NT2/D1 (cell line): ENCODE data around the gene ACIN1.

ENCODE experiments used
- DNase-seq: peaks from one replicate; pipeline ENCODE4 v3.0.0-alpha.2; 2011; ENCODE audit warnings: low read depth, low spot score
- H3K27me3 ChIP-seq: 2 replicates; pipeline ENCODE4 v1.6.0; 2011; ENCODE audit warnings: mild to moderate bottlenecking; ENCODE audit not compliant: insufficient read length, insufficient read depth
- H3K36me3 ChIP-seq: 2 replicates; pipeline ENCODE4 v1.6.1; 2011; ENCODE audit warnings: mild to moderate bottlenecking, low read length, mixed read lengths; ENCODE audit not compliant: insufficient read depth, insufficient read length
- H3K4me1 ChIP-seq: 2 replicates; pipeline ENCODE4 v1.5.1; 2011; ENCODE audit not compliant: insufficient read depth, insufficient read length
- H3K4me3 ChIP-seq: 2 replicates; pipeline ENCODE4 v1.5.1; 2011; ENCODE audit warnings: low read depth; ENCODE audit not compliant: insufficient read length
- H3K9ac ChIP-seq: 2 replicates; pipeline ENCODE4 v1.6.0; 2011; ENCODE audit warnings: low read depth; ENCODE audit not compliant: insufficient read length
- H3K9me3 ChIP-seq: 2 replicates; pipeline ENCODE4 v1.5.1; 2011; ENCODE audit warnings: mild to moderate bottlenecking, low read length; ENCODE audit not compliant: insufficient read depth
- SUZ12 ChIP-seq: IDR thresholded peaks from 2 replicates; pipeline ENCODE4 v1.6.1; 2011; ENCODE audit not compliant: insufficient read length, insufficient read depth; ENCODE audit errors: extremely low read depth
- YY1 ChIP-seq: IDR thresholded peaks from 2 replicates; pipeline ENCODE4 v1.6.1; 2011; ENCODE audit not compliant: insufficient read length, insufficient read depth
- ZNF274 ChIP-seq: IDR thresholded peaks from 2 replicates; pipeline ENCODE4 v1.6.1; 2011; ENCODE audit warnings: mild to moderate bottlenecking, low read depth, low read length

The ACIN1 gene, protein sequence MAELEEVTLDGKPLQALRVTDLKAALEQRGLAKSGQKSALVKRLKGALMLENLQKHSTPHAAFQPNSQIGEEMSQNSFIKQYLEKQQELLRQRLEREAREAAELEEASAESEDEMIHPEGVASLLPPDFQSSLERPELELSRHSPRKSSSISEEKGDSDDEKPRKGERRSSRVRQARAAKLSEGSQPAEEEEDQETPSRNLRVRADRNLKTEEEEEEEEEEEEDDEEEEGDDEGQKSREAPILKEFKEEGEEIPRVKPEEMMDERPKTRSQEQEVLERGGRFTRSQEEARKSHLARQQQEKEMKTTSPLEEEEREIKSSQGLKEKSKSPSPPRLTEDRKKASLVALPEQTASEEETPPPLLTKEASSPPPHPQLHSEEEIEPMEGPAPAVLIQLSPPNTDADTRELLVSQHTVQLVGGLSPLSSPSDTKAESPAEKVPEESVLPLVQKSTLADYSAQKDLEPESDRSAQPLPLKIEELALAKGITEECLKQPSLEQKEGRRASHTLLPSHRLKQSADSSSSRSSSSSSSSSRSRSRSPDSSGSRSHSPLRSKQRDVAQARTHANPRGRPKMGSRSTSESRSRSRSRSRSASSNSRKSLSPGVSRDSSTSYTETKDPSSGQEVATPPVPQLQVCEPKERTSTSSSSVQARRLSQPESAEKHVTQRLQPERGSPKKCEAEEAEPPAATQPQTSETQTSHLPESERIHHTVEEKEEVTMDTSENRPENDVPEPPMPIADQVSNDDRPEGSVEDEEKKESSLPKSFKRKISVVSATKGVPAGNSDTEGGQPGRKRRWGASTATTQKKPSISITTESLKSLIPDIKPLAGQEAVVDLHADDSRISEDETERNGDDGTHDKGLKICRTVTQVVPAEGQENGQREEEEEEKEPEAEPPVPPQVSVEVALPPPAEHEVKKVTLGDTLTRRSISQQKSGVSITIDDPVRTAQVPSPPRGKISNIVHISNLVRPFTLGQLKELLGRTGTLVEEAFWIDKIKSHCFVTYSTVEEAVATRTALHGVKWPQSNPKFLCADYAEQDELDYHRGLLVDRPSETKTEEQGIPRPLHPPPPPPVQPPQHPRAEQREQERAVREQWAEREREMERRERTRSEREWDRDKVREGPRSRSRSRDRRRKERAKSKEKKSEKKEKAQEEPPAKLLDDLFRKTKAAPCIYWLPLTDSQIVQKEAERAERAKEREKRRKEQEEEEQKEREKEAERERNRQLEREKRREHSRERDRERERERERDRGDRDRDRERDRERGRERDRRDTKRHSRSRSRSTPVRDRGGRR

DNA sequence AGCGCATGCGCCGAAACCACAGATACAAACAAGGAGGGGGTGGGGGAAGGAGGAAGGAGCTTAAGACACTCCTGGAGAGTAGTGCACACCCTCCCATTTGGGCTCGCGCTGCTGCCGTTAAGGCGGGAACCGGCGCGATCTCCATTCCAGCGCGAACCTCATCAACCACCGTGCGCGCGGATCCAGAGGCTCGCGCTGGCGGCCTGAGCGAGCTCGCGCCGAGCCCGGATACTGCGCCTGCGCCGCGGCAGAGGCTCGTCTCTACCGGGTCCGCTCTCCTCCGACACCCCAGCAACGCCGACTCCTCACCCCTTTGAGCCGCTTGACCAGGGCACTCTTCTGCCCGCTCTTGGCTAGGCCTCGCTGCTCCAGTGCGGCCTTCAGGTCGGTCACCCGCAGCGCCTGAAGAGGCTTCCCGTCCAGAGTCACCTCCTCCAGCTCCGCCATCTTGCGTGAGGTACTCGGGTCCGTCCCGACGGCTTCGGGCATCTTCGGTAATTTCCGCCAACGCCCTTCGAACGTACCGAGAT lies at the start of gene ACIN1:
TSS of gene ACIN1 (minus strand) at position 471 of the 530 bp plus-strand sequence. CDS start at position 447, 24 bp downstream.
- no peaks in the 10 kb centered on the region for H3K9me3 ChIP-seq
- TF ChIP-seq ZNF274 (no peak), SUZ12 (no peak), YY1 (peak; percentile 73)
- peak within 1 kb of the TSS; percentile 99 for H3K9ac ChIP-seq
- H3K4me3 ChIP-seq: peak within 1 kb of the TSS; percentile 94
- peaks cover 58% of the 10 kb centered on the region for H3K36me3 ChIP-seq
- DNase-seq: peak; percentile 80
- no peaks in the 10 kb centered on the region for H3K4me1 ChIP-seq
- no peaks in the 10 kb centered on the region for H3K27me3 ChIP-seq

DNA sequence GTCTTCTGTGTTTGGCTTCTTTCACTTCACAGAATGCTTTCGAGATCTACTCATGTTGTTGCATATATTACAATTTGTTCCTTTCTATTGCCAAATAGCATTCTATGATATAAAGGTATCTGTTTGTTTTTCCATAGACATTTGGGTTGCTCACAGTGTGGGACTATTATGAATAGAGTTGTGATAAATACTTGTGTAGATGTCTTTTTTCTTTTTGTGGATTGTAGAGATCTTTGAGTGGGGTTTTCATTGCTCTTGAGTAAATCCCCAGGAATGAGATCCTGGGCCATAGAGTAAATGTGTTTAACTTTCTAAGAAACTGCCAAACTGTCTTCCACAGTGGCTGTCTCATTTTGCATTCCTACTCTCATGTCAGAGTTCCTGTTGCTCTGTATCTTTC lies 49.0 kb upstream of the ACIN1 start:
- Histone ChIP-seq H3K36me3 (peaks cover 4% of the 10 kb centered on the region), H3K4me1 (peaks cover 9% of the 10 kb centered on the region)

DNA sequence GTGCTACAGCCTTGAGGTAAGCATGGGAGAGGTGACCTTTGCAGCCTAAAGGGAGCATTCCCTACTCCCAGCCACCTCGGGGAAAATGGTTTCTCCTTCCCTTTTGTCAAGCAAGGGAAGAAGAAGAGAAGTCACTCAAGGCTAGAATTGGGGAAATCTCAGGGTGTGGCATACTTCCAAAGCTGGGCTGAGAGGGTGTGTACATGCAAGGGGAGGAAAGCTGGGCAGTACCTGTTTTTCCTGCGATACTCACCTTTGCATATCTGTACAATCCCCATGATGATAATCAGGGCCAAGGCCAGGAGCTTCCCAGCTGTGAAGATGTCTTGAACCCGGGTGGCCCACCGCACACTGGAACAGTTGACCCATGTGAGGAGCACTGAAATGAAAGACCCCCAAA lies 47.9 kb upstream of the ACIN1 start:
- Histone ChIP-seq H3K27me3 (no peaks in the 10 kb centered on the region), H3K9me3 (no peaks in the 10 kb centered on the region), H3K36me3 (peaks cover 4% of the 10 kb centered on the region), H3K9ac (no peak overlapping the region), H3K4me3 (no peak overlapping the region), H3K4me1 (peaks cover 9% of the 10 kb centered on the region)
- no peak for TF ChIP-seq ZNF274
- TF ChIP-seq SUZ12: no peak
- no peak for TF ChIP-seq YY1
- no peak for DNase-seq

More for the DNA sequence above, 49.0 kb upstream of the ACIN1 start:
- Histone ChIP-seq H3K27me3 (no peaks in the 10 kb centered on the region), H3K9me3 (peaks cover 6% of the 10 kb centered on the region; the same call in 1 of the 2 replicates), H3K9ac (no peak overlapping the region), H3K4me3 (no peak overlapping the region)
- TF ChIP-seq YY1 (no peak), ZNF274 (no peak), SUZ12 (no peak)
- no peak for DNase-seq

DNA sequence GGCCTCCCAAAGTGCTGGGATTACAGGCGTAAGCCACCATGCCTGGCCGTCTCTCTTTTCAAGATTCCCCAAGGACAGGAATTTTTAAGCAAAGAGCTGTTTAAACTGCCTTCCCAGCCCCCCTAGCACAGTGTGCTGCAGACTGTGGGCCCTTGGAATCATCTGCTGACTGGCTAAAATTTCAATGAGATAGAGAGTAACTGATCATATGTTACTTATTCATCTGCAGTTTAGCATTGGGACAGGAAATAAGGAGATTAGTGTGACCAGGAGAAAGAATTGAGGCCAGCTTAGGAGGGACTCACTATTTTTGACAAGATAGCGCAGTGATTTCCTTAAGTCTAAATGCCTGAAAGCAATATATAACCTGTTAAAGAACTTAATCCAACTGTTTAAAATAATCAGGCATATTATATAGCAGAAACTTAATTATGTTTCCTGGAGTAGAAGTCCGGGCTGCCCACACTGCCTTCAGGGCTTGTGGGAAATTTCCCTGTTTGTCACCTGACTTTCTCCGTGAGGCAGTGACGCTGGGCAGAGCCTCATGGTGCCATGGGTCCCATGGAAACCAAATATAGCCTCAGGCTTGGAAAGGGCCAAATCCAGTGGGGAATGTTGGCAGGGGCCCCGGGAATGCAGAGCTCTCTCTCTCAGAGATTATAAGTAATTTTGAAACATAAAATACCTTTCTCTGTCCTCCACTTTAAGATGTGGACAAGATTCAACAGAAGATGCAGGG lies 46.9 kb upstream of the ACIN1 start:
- no peaks in the 10 kb centered on the region for H3K27me3 ChIP-seq
- peaks cover 6% of the 10 kb centered on the region for H3K4me1 ChIP-seq
- H3K36me3 ChIP-seq: peaks cover 4% of the 10 kb centered on the region
- TF ChIP-seq SUZ12: no peak
- no peak for TF ChIP-seq YY1
- TF ChIP-seq ZNF274: no peak
- H3K4me3 ChIP-seq: no peak overlapping the region
- no peak overlapping the region for H3K9ac ChIP-seq
- no peaks in the 10 kb centered on the region for H3K9me3 ChIP-seq
- DNase-seq: no peak

DNA sequence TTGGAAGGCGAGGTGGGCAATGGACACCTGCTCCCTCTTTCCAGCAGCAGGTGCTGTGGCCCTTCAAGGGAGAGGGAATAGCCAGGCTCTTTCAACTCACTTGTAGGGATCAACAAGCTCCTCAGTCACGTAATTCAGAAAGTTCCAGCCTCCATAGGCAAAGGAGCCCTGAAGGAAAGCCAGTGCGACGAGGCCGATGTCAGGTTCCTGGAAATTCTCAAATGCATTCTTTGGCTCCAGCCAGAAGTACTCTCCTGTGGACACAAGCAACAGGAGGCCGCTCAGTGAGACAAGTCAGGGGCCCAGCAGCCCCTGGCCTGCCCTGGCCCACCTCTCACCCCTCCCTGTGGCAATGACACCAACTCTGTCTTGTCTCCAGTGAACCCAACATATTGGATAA lies 45.4 kb upstream of the ACIN1 start:
- H3K9ac ChIP-seq: no peak overlapping the region

DNA sequence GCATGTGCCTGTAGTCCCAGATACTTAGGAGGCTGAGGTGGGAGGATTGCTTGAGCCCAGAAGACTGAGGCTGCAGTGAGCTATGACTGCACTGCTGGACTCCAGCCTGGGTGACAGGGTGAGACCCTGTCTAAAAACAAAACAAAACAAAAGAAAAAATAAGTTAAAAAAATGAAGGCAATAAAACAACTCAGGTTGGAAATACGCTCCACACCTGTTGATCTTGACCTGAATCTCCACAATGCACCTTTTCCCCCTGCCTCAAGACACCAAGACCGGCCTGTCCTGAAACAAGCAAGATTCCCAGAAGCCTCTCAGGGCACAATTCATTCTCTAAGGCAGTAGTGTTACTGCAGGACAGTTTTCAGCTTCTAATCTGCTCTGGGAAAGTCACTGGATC lies 44.9 kb upstream of the ACIN1 start:
- H3K36me3 ChIP-seq: peaks cover 4% of the 10 kb centered on the region
- H3K9ac ChIP-seq: no peak overlapping the region
- no peaks in the 10 kb centered on the region for H3K27me3 ChIP-seq
- H3K9me3 ChIP-seq: no peaks in the 10 kb centered on the region
- DNase-seq: no peak
- no peaks in the 10 kb centered on the region for H3K4me1 ChIP-seq
- TF ChIP-seq SUZ12 (no peak), YY1 (no peak), ZNF274 (no peak)
- H3K4me3 ChIP-seq: no peak overlapping the region

More for the DNA sequence above, 45.4 kb upstream of the ACIN1 start:
- peaks cover 4% of the 10 kb centered on the region for H3K36me3 ChIP-seq
- TF ChIP-seq SUZ12 (no peak), YY1 (no peak), ZNF274 (no peak)
- no peak overlapping the region for H3K4me3 ChIP-seq
- DNase-seq: no peak
- H3K27me3 ChIP-seq: no peaks in the 10 kb centered on the region
- H3K4me1 ChIP-seq: no peaks in the 10 kb centered on the region
- H3K9me3 ChIP-seq: no peaks in the 10 kb centered on the region
